Motor neuron (in vitro differentiated cells): ENCODE measurements around the gene NPTXR. TPM values are rescaled to one million over a fixed set of nuclear protein-coding genes. Genes with fewer than 3 reads are reported as not detected.
A peak's percentile ranks its signal among the peaks of the same experiment; 100 is the strongest.
"Not testable (repeated sequence)": the region's sequence is repeated elsewhere in the genome, so short reads cannot be mapped to it uniquely, and the experiment has no call there.

Source experiments
- ATAC-seq, 8 experiments: fragments of 200-7000 bp; cut with Tn5 transposase; replicated peaks in 6 of 8; 2 replicates each; pipeline ENCODE4 v1.8.0; 2021; ENCODE audit warnings: mild to moderate bottlenecking in 8 of 8, moderate library complexity in 8 of 8
- H3K27ac ChIP-seq, 2 donors: fragments of 250-450 bp; sonication (Bioruptor Pico); 2 replicates each; pipeline ENCODE4 v1.9.0; 2021; ENCODE audit warnings: antibody characterized with exemption in 2 of 2, mild to moderate bottlenecking in 2 of 2, moderate library complexity in 1 of 2
- H3K4me1 ChIP-seq, 2 donors: fragments of 250-450 bp; sonication (Bioruptor Pico); replicated peaks in 1 of 2; 2 replicates each; pipeline ENCODE4 v1.6.1; 2021; ENCODE audit warnings: antibody characterized with exemption in 2 of 2, mild to moderate bottlenecking in 2 of 2, moderate library complexity in 1 of 2
- H3K4me3 ChIP-seq, 5 donors: fragments of 250-450 bp; sonication (Bioruptor Pico); 2 replicates each; pipeline ENCODE4 v1.9.0; 2021; ENCODE audit warnings: antibody characterized with exemption in 5 of 5, mild to moderate bottlenecking in 5 of 5, moderate library complexity in 4 of 5
- WGBS, 10 experiments: fragments of 450-650 bp; shearing (Covaris generic); methylation state at CpG; one replicate each; pipeline ENCODE4 v1.0.0; 2022; 5-methylcytosine and 5-hydroxymethylcytosine counted together
- in situ Hi-C, 9 experiments: fragments of 400-800 bp; cut with MboI; loops; one replicate each; pipeline ENCODE4 v1.15.0; 2021; ENCODE audit warnings: low sequenced_read_pairs in 9 of 9, low pct_unique_long_range_greater_than_20kb in 2 of 9; ENCODE audit not compliant: unreplicated experiment in 9 of 9
- total RNA-seq, 8 experiments: library from RNA; unstranded; fragments of 300-600 nt; gene quantifications; 2 replicates each; pipeline versions ENCODE4 v1.2.3 to v1.2.4, GENCODE V29; 2022

NPTXR gene
- total RNA-seq, 8 experiments from 2014 or later: 0.71 to 15.7 (median 6.1) TPM

- 30 to 40% (median 33%) methylated on average over 2 to 3 of the region's 4 CpGs; no CpG with 5 or more reads in 7 of the 10 experiments for WGBS, 10 experiments
- no peak overlapping the region for H3K4me3 ChIP-seq
- ATAC-seq: no peak
- H3K4me1 ChIP-seq: peaks cover 10 to 11% of the 10 kb centered on the region in 2 donors
- in situ Hi-C loops: no loop called here
- H3K27ac ChIP-seq: no peak overlapping the region
Measured at GRCh38 chr22:38823076-38823475, 20.8 kb downstream of the NPTXR start.

- 35 to 75% (median 53%) methylated on average over 2 to 8 of the region's 8 CpGs; no CpG with 5 or more reads in 4 of the 10 experiments for WGBS, 10 experiments
- Histone ChIP-seq H3K4me1 (peaks cover 10 to 11% of the 10 kb centered on the region in 2 donors), H3K4me3 (no peak overlapping the region), H3K27ac (no peak overlapping the region)
- ATAC-seq: peak in 4 of 8 experiments; percentile 43 to 73 (median 72)
- in situ Hi-C loops: no loop called here
Measured at GRCh38 chr22:38820020-38820419, 23.8 kb downstream of the NPTXR start.

GRCh38 chr22:38819387-38819940, 24.4 kb downstream of the NPTXR start:
- 0 to 67% (median 33%) methylated on average over 1 to 4 of the region's 10 CpGs; no CpG with 5 or more reads in 1 of the 10 experiments for WGBS, 10 experiments
- in situ Hi-C loops: no loop called here
- H3K27ac ChIP-seq: no peak overlapping the region
- no peak overlapping the region for H3K4me3 ChIP-seq
- H3K4me1 ChIP-seq: peaks cover 10 to 11% of the 10 kb centered on the region in 2 donors
- ATAC-seq: no peak

- WGBS, 10 experiments: 45 to 100% (median 78%) methylated on average over 1 to 6 of the region's 6 CpGs; no CpG with 5 or more reads in 2 of the 10 experiments
- no peak overlapping the region for H3K27ac ChIP-seq
- in situ Hi-C loops: no loop called here
- no peak for ATAC-seq
- peaks cover 10 to 11% of the 10 kb centered on the region in 2 donors for H3K4me1 ChIP-seq
- no peak overlapping the region for H3K4me3 ChIP-seq
Measured at GRCh38 chr22:38817196-38817595, 26.6 kb downstream of the NPTXR start.

GRCh38 chr22:38815842-38816241, 28.0 kb downstream of the NPTXR start:
- WGBS, 10 experiments: 80% methylated on average over 1 of the region's 1 CpG; no CpG with 5 or more reads in 9 of the 10 experiments

GRCh38 chr22:38811241-38811640, 32.6 kb downstream of the NPTXR start:
- no peaks in the 10 kb centered on the region for H3K4me1 ChIP-seq
- 17 to 100% (median 81%) methylated on average over 1 to 2 of the region's 2 CpGs; no CpG with 5 or more reads in 4 of the 10 experiments for WGBS, 10 experiments
- no peak for ATAC-seq
- in situ Hi-C loops: no loop called here
- H3K27ac ChIP-seq: no peak overlapping the region
- no peak overlapping the region for H3K4me3 ChIP-seq

More at GRCh38 chr22:38815842-38816241, 28.0 kb downstream of the NPTXR start:
- Histone ChIP-seq H3K4me1 (peaks cover 10 to 11% of the 10 kb centered on the region in 2 donors), H3K4me3 (no peak overlapping the region), H3K27ac (no peak overlapping the region)
- no peak for ATAC-seq
- in situ Hi-C loops: no loop called here

GRCh38 chr22:38805041-38805593, 38.7 kb downstream of the NPTXR start:
- in situ Hi-C loops, ATAC-seq, H3K4me3 ChIP-seq, H3K27ac ChIP-seq, H3K4me1 ChIP-seq: not testable (repeated sequence)
- 45 to 100% (median 63%) methylated on average over 1 to 8 of the region's 8 CpGs for WGBS, 10 experiments

GRCh38 chr22:38802671-38803121, 41.1 kb downstream of the NPTXR start:
- Histone ChIP-seq H3K4me1 (no peaks in the 10 kb centered on the region), H3K27ac (no peak overlapping the region), H3K4me3 (no peak overlapping the region)
- peak in 6 of 8 experiments; percentile 17 to 98 (median 54) for ATAC-seq
- 0 to 17% methylated on average over 1 to 2 of the region's 10 CpGs; no CpG with 5 or more reads in 8 of the 10 experiments for WGBS, 10 experiments
- in situ Hi-C loops: no loop called here

GRCh38 chr22:38799265-38800002, 44.4 kb downstream of the NPTXR start:
- H3K4me1 ChIP-seq: peaks cover under 1 to 2% of the 10 kb centered on the region in 2 donors
- WGBS, 10 experiments: 0 to 93% (median 56%) methylated on average over 2 to 6 of the region's 6 CpGs; no CpG with 5 or more reads in 3 of the 10 experiments
- in situ Hi-C loops: no loop called here
- no peak overlapping the region for H3K27ac ChIP-seq
- peak in 6 of 8 experiments; percentile 11 to 80 (median 43) for ATAC-seq
- no peak overlapping the region for H3K4me3 ChIP-seq

GRCh38 chr22:38798496-38798895, 45.3 kb downstream of the NPTXR start:
- WGBS, 10 experiments: 40 to 90% (median 68%) methylated on average over 1 to 3 of the region's 5 CpGs; no CpG with 5 or more reads in 2 of the 10 experiments
- H3K27ac ChIP-seq: no peak overlapping the region
- H3K4me3 ChIP-seq: no peak overlapping the region
- no peak for ATAC-seq
- in situ Hi-C loops: no loop called here
- peaks cover 3 to 4% of the 10 kb centered on the region in 2 donors for H3K4me1 ChIP-seq

- peaks cover 10 to 11% of the 10 kb centered on the region in 2 donors for H3K4me1 ChIP-seq
- 32 to 92% (median 60%) methylated on average over 1 to 9 of the region's 12 CpGs; no CpG with 5 or more reads in 1 of the 10 experiments for WGBS, 10 experiments
- no peak for ATAC-seq
- no peak overlapping the region for H3K4me3 ChIP-seq
- no peak overlapping the region for H3K27ac ChIP-seq
- in situ Hi-C loops: no loop called here
Measured at GRCh38 chr22:38796262-38796957, 47.4 kb downstream of the NPTXR start.

GRCh38 chr22:38795569-38795968, 48.3 kb downstream of the NPTXR start:
- Histone ChIP-seq H3K4me3 (no peak overlapping the region), H3K4me1 (peaks cover 10 to 11% of the 10 kb centered on the region in 2 donors), H3K27ac (no peak overlapping the region)
- in situ Hi-C loops: no loop called here
- ATAC-seq: no peak
- 0 to 50% (median 40%) methylated on average over 1 to 3 of the region's 4 CpGs; no CpG with 5 or more reads in 2 of the 10 experiments for whole genome bisulfite sequencing, 10 experiments
